Left lung (tissue), 8 donors: ENCODE data around the gene SERINC3. TPM values are rescaled to one million over a fixed set of nuclear protein-coding genes. Genes with fewer than 3 reads are reported as not detected.

ENCODE experiments used
- polyA plus RNA-seq, 6 donors: library from polyadenylated mRNA; unstranded; fragments of 120-200 nt; gene quantifications; one replicate each; pipeline ENCODE4 v1.2.1, GENCODE V29; 2013; ENCODE audit not compliant: insufficient read length in 6 of 6
- total RNA-seq, 2 donors: library from RNA; stranded (reverse); fragmentation: NEBNext Ultra II Directional; extraction: Animal tissue kit (Norgen Biotek cat#: 25700); gene quantifications; one replicate each; pipeline ENCODE4 v1.2.1, GENCODE V29; 2021
- donor health status: DM: no; HTN: yes; CAD: no.
- donor health status: DM: no; HTN: no; CAD: no.

SERINC3 gene
- total and polyA plus RNA-seq, 8 donors = 68.3 to 123 (median 72.5) TPM

Other genes starting within 250 kb of the SERINC3 start
- gene FITM2, start 210.9 kb downstream of the SERINC3 start, total RNA-seq = 10 to 100 TPM; 11.4 to 15.3 TPM
- 1 to 10 TPM; 6.8 to 9.9 (median 8.0) TPM for gene FITM2, start 210.9 kb downstream of the SERINC3 start, polyA plus RNA-seq
- gene R3HDML, start 185.0 kb downstream of the SERINC3 start, total RNA-seq = 1 to 10 TPM in 1 of 2 donors, not detected in 1; 2.0 TPM
- gene R3HDML, start 185.0 kb downstream of the SERINC3 start, polyA plus RNA-seq = not detected
- 1 to 10 TPM in 1 of 2 donors, under 1 TPM in 1; 0.21 to 3.5 TPM for gene HNF4A, start 166.4 kb downstream of the SERINC3 start, total RNA-seq
- gene HNF4A, start 166.4 kb downstream of the SERINC3 start, polyA plus RNA-seq = 1 to 10 TPM in 2 of 6 donors, under 1 TPM in 4; 0.70 to 1.6 (median 0.96) TPM
- 10 to 100 TPM; 13.7 to 15.1 TPM for gene TTPAL, start 46.2 kb downstream of the SERINC3 start, total RNA-seq
- 10 to 100 TPM in 5 of 6 donors, 1 to 10 TPM in 1; 9.0 to 14.0 (median 11.3) TPM for gene TTPAL, start 46.2 kb downstream of the SERINC3 start, polyA plus RNA-seq
- gene PKIG, start 60.5 kb upstream of the SERINC3 start, total RNA-seq = 10 to 100 TPM; 40.1 to 42.1 TPM
- 10 to 100 TPM; 51.8 to 67.7 (median 57.4) TPM for gene PKIG, start 60.5 kb upstream of the SERINC3 start, polyA plus RNA-seq
- 10 to 100 TPM in 1 of 2 donors, 1 to 10 TPM in 1; 7.6 to 15.5 TPM for gene ADA, start 129.6 kb upstream of the SERINC3 start, total RNA-seq
- gene ADA, start 129.6 kb upstream of the SERINC3 start, polyA plus RNA-seq = 1 to 10 TPM; 5.4 to 8.5 (median 6.1) TPM
- gene CCN5, start 193.3 kb upstream of the SERINC3 start, total RNA-seq = 10 to 100 TPM; 14.3 to 20.8 TPM
- under 1 TPM; 0.29 to 0.60 (median 0.44) TPM for gene CCN5, start 193.3 kb upstream of the SERINC3 start, polyA plus RNA-seq
- 1 to 10 TPM; 1.8 to 3.1 TPM for gene KCNK15, start 223.8 kb upstream of the SERINC3 start, total RNA-seq
- under 1 TPM in 1 of 6 donors, not detected in 5; 0.09 TPM for gene KCNK15, start 223.8 kb upstream of the SERINC3 start, polyA plus RNA-seq